Tibial nerve (tissue), 4 donors: ENCODE results near the gene SLC4A8.

Experiments used
- CTCF ChIP-seq, 5 experiments: fragments of 200-600 bp in 3 of 5; fragments of 450-650 bp in 2 of 5; sonication (generic) in 3 of 5; IDR thresholded peaks; one replicate each; pipeline ENCODE4 v1.5.1; 2016 to 2019; ENCODE audit warnings: antibody characterized with exemption in 5 of 5, mild to moderate bottlenecking in 3 of 5, moderate library complexity in 2 of 5
- EP300 ChIP-seq, 2 donors: sonication (generic); formaldehyde crosslinking; IDR thresholded peaks; one replicate each; pipeline ENCODE4 v1.6.1; 2017; ENCODE audit warnings: antibody characterized with exemption in 2 of 2, mild to moderate bottlenecking in 1 of 2
- POLR2A ChIP-seq, 2 donors: fragments of 450-650 bp; IDR thresholded peaks; one replicate each; pipeline ENCODE4 v1.6.1; 2017; ENCODE audit warnings: antibody characterized with exemption in 2 of 2, mild to moderate bottlenecking in 2 of 2, moderate library complexity in 2 of 2

- TF ChIP-seq POLR2A (IDR thresholded peaks at IDR 0.05): no peak
- no peak for TF ChIP-seq CTCF (IDR thresholded peaks at IDR 0.05)
- no peak for TF ChIP-seq EP300 (IDR thresholded peaks at IDR 0.05)
Measured at GRCh38 chr12:51470116-51470515, 45.5 kb downstream of the SLC4A8 start.
